Measurements from ENCODE around the gene ROMO1. TPM values are rescaled to one million over a fixed set of nuclear protein-coding genes. Genes with fewer than 3 reads are reported as not detected.

The ROMO1 gene
- total and polyA plus RNA-seq, 2 experiments from 2014 or later, result 152 to 881 TPM

GRCh38 chr20:35652641-35653429 lies 46.4 kb upstream of the ROMO1 start:
- peaks cover 14% of the 10 kb centered on the region; the same call in 2 of the 3 replicates for H3K36me3 Mint-ChIP-seq (ENCODE audit: low read depth)
- no peaks in the 10 kb centered on the region for H3K27me3 Mint-ChIP-seq (ENCODE audit: insufficient read depth, low read depth, poor library complexity)
- peak; percentile 47 for DNase-seq (ENCODE audit: low spot score)
- no peak overlapping the region for H3K27ac Mint-ChIP-seq
- Histone ChIP-seq H2AFZ (no peak overlapping the region), H3K36me3 (ENCODE audit: insufficient read depth) (peaks cover 11% of the 10 kb centered on the region), H3K4me3 (no peak overlapping the region), H3K27ac (ENCODE audit: low read depth) (no peak overlapping the region), H3F3A (replicated peaks; ENCODE audit: low read depth) (0 out of 2 replicates have a peak, but pooled peaks cover 5% of the 10 kb centered on the region), H3K79me2 (replicated peaks; ENCODE audit: insufficient read depth) (peaks cover 100% of the 10 kb centered on the region), H3K4me2 (no peak overlapping the region), H4K20me1 (replicated peaks; ENCODE audit: insufficient read depth) (peaks cover 86% of the 10 kb centered on the region), H3K9me2 (ENCODE audit: insufficient read depth) (no peaks in the 10 kb centered on the region), H3K27me3 (ENCODE audit: insufficient read depth) (no peaks in the 10 kb centered on the region), H3K4me1 (ENCODE audit: insufficient read depth) (peaks cover 5% of the 10 kb centered on the region)
- TF ChIP-seq STAT1 (IDR thresholded peaks at IDR 0.05; ENCODE audit: unreplicated experiment) (no peak), CTCF (conservative IDR thresholded peaks at IDR 0.05; ENCODE audit: low read depth in 2 of 2) (no peak), JUNB (IDR thresholded peaks at IDR 0.05; ENCODE audit: unreplicated experiment) (no peak), NANOG (IDR thresholded peaks at IDR 0.05; ENCODE audit: borderline replicate concordance) (no peak), ETS1 (IDR thresholded peaks at IDR 0.05) (no peak), ZNF331 (CRISPR knock-in tag; IDR thresholded peaks at IDR 0.05; ENCODE audit: low read depth) (no peak), EZH2phosphoT487 (IDR thresholded peaks at IDR 0.05; ENCODE audit: unreplicated experiment) (no peak), CREB1 (CRISPR knock-in tag; IDR thresholded peaks at IDR 0.05; ENCODE audit: low read depth) (no peak), ZNF114 (CRISPR knock-in tag; IDR thresholded peaks at IDR 0.05) (no peak), REST (IDR thresholded peaks at IDR 0.05; ENCODE audit: unreplicated experiment) (no peak), POLR2AphosphoS5 (IDR thresholded peaks at IDR 0.05; ENCODE audit: low read depth) (no peak), EZH2 (IDR thresholded peaks at IDR 0.05; ENCODE audit: low read depth, unreplicated experiment) (no peak), ZNF462 (CRISPR knock-in tag; IDR thresholded peaks at IDR 0.05) (no peak)
- ATAC-seq, result peak; percentile 66
- H3K4me3 Mint-ChIP-seq, result no peak overlapping the region
- peaks cover 5% of the 10 kb centered on the region; the same call in 2 of the 3 replicates for H3K4me1 Mint-ChIP-seq
- no peaks in the 10 kb centered on the region for H3K9me3 Mint-ChIP-seq

Data from GM23338 (cell line).